ENCODE data around the gene SKIC8.

The SKIC8 gene

GRCh38 chr15:78284758-78285157, 14.7 kb downstream of the SKIC8 start:
- no peak for DNase-seq

- no peak for DNase-seq
These were observed 17.1 kb downstream of the SKIC8 start for GRCh38 chr15:78282324-78282723.

- DNase-seq = no peak
These were observed 18.9 kb downstream of the SKIC8 start for GRCh38 chr15:78280319-78281072.

GRCh38 chr15:78276064-78276943, 23.1 kb downstream of the SKIC8 start:
- no peak for DNase-seq

- DNase-seq = no peak
These were observed 24.4 kb downstream of the SKIC8 start for GRCh38 chr15:78274994-78275393.

- no peak for DNase-seq
These were observed 26.6 kb downstream of the SKIC8 start for GRCh38 chr15:78272776-78273175.

- DNase-seq = no peak
These were observed 27.1 kb downstream of the SKIC8 start for GRCh38 chr15:78272316-78272715.

GRCh38 chr15:78266806-78267205, 32.6 kb downstream of the SKIC8 start:
- no peak for DNase-seq

GRCh38 chr15:78266229-78266628, 33.2 kb downstream of the SKIC8 start:
- DNase-seq = no peak

- DNase-seq = no peak
These were observed 33.6 kb downstream of the SKIC8 start for GRCh38 chr15:78265752-78266224.

GRCh38 chr15:78265137-78265460, 34.3 kb downstream of the SKIC8 start:
- no peak for DNase-seq

- DNase-seq = peak; percentile 74
These were observed 34.9 kb downstream of the SKIC8 start, which contains the start of gene DNAJA4 for GRCh38 chr15:78264304-78265136. Gene DNAJA4 (plus strand): TSS chr15:78264562. CDS start chr15:78264764, 202 bp downstream.

GRCh38 chr15:78263907-78264303, 35.5 kb downstream of the SKIC8 start:
- DNase-seq = no peak

GRCh38 chr15:78263351-78263781, 36.0 kb downstream of the SKIC8 start:
- no peak for DNase-seq

GRCh38 chr15:78261062-78261461, 38.3 kb downstream of the SKIC8 start:
- DNase-seq = no peak

GRCh38 chr15:78260489-78260888, 38.9 kb downstream of the SKIC8 start:
- DNase-seq = no peak

GRCh38 chr15:78259232-78259631, 40.2 kb downstream of the SKIC8 start:
- no peak for DNase-seq

- no peak for DNase-seq
These were observed 41.7 kb downstream of the SKIC8 start for GRCh38 chr15:78257681-78258080.

GRCh38 chr15:78256044-78256437, 43.4 kb downstream of the SKIC8 start:
- DNase-seq = no peak

GRCh38 chr15:78255421-78256043, 43.9 kb downstream of the SKIC8 start:
- no peak for DNase-seq

GRCh38 chr15:78251136-78251535, 48.3 kb downstream of the SKIC8 start:
- no peak for DNase-seq

- no peak for DNase-seq
These were observed 50.3 kb downstream of the SKIC8 start for GRCh38 chr15:78249131-78249530.

GRCh38 chr15:78247911-78248310, 51.5 kb downstream of the SKIC8 start:
- no peak for DNase-seq

Measured in CD4-positive, alpha-beta T cell treated with Interleukin-17A for 4 hours (primary cell).